HEK293T (cell line): ENCODE measurements around the gene ACAN.

ENCODE experiments used
- CTCF ChIA-PET: fragments of 350-600 bp; formaldehyde crosslinking; extraction: SDS; loops from one replicate; lab custom pipeline; 2021; ENCODE audit warnings: antibody characterized with exemption, inconsistent platforms; lab: Yijun Ruan, JAX
- POLR2A ChIA-PET: fragments of 350-600 bp; formaldehyde crosslinking; extraction: SDS; loops from one replicate; lab custom pipeline; 2020; ENCODE audit warnings: antibody characterized with exemption, inconsistent platforms; lab: Yijun Ruan, JAX
- DNase-seq: peaks from one replicate; pipeline ENCODE4 v3.0.0; 2012; ENCODE audit warnings: mixed read lengths; ENCODE audit errors: extremely low spot score
- ARNT ChIP-seq: fragments of 450-650 bp; IDR thresholded peaks from 2 replicates; pipeline ENCODE4 v1.6.1; 2017; ENCODE audit warnings: mild to moderate bottlenecking
- BHLHE40 ChIP-seq: fragments of 450-650 bp; IDR thresholded peaks from 2 replicates; pipeline ENCODE4 v1.6.1; 2016; ENCODE audit warnings: mild to moderate bottlenecking, moderate library complexity, borderline replicate concordance
- CTBP1 ChIP-seq: fragments of 450-650 bp; IDR thresholded peaks from 2 replicates; pipeline ENCODE4 v1.6.1; 2016; ENCODE audit warnings: borderline replicate concordance
- ELF4 ChIP-seq: fragments of 450-650 bp; IDR thresholded peaks from 2 replicates; pipeline ENCODE4 v1.6.1; 2017; ENCODE audit warnings: antibody characterized with exemption
- FOXA1 ChIP-seq: fragments of 450-650 bp; IDR thresholded peaks from 2 replicates; pipeline ENCODE4 v1.6.1; 2016; ENCODE audit warnings: mild to moderate bottlenecking
- FOXK2 ChIP-seq: fragments of 450-650 bp; IDR thresholded peaks from 2 replicates; pipeline ENCODE4 v1.6.1; 2016; ENCODE audit warnings: mild to moderate bottlenecking
- FOXM1 ChIP-seq: fragments of 450-650 bp; IDR thresholded peaks from 2 replicates; pipeline ENCODE4 v1.6.1; 2017; ENCODE audit warnings: mild to moderate bottlenecking, borderline replicate concordance
- HDGF ChIP-seq: fragments of 450-650 bp; IDR thresholded peaks from 2 replicates; pipeline ENCODE4 v1.6.1; 2017; ENCODE audit warnings: antibody characterized with exemption, borderline replicate concordance
- L3MBTL2 ChIP-seq: fragments of 450-650 bp; conservative IDR thresholded peaks from 2 replicates; pipeline ENCODE4 v1.6.1; 2016; ENCODE audit warnings: mild to moderate bottlenecking
- LEF1 ChIP-seq: fragments of 450-650 bp; IDR thresholded peaks from 2 replicates; pipeline ENCODE4 v1.6.1; 2017; ENCODE audit warnings: mild to moderate bottlenecking, borderline replicate concordance
- NFRKB ChIP-seq: fragments of 450-650 bp; IDR thresholded peaks from 2 replicates; pipeline ENCODE4 v1.6.1; 2016; ENCODE audit warnings: mild to moderate bottlenecking, moderate library complexity
- PKNOX1 ChIP-seq: fragments of 450-650 bp; IDR thresholded peaks from 2 replicates; pipeline ENCODE4 v1.6.1; 2016
- SP1 ChIP-seq: fragments of 450-650 bp; IDR thresholded peaks from 2 replicates; pipeline ENCODE4 v1.6.1; 2017
- SUZ12 ChIP-seq: fragments of 450-650 bp; IDR thresholded peaks from 2 replicates; pipeline ENCODE4 v1.6.1; 2016; ENCODE audit warnings: mild to moderate bottlenecking
- TARDBP ChIP-seq: fragments of 450-650 bp; IDR thresholded peaks from 2 replicates; pipeline ENCODE4 v1.6.1; 2016
- ZNF384 ChIP-seq: fragments of 450-650 bp; IDR thresholded peaks from 2 replicates; pipeline ENCODE4 v1.6.1; 2016

Gene ACAN

GRCh38 chr15:88769161-88769971 lies 33.9 kb upstream of the ACAN start:
- ChIA-PET POLR2A (no interaction called here), CTCF (no interaction called here)
- DNase-seq, result no peak
- TF ChIP-seq NFRKB (no peak), SP1 (no peak), SUZ12 (no peak), FOXM1 (no peak), FOXK2 (no peak), PKNOX1 (no peak), CTBP1 (no peak), BHLHE40 (no peak), HDGF (no peak), TARDBP (no peak), L3MBTL2 (no peak), FOXA1 (no peak), ELF4 (no peak), ZNF384 (no peak), LEF1 (no peak), ARNT (no peak)

GRCh38 chr15:88775776-88776175 lies 27.5 kb upstream of the ACAN start:
- ChIA-PET POLR2A (no interaction called here), CTCF (no interaction called here)
- no peak for TF ChIP-seq NFRKB
- TF ChIP-seq L3MBTL2, result no peak
- TF ChIP-seq BHLHE40, result no peak
- no peak for TF ChIP-seq HDGF
- TF ChIP-seq SP1, result no peak
- no peak for TF ChIP-seq ARNT
- no peak for TF ChIP-seq FOXM1
- TF ChIP-seq PKNOX1, result no peak
- TF ChIP-seq CTBP1, result no peak
- TF ChIP-seq TARDBP, result no peak
- no peak for TF ChIP-seq SUZ12
- TF ChIP-seq ZNF384, result no peak
- no peak for TF ChIP-seq FOXA1
- no peak for TF ChIP-seq ELF4
- TF ChIP-seq FOXK2, result no peak
- no peak for TF ChIP-seq LEF1
- no peak for DNase-seq

GRCh38 chr15:88776646-88777045 lies 26.6 kb upstream of the ACAN start:
- ChIA-PET POLR2A (no interaction called here), CTCF (no interaction called here)
- no peak for DNase-seq
- TF ChIP-seq SUZ12 (no peak), NFRKB (no peak), HDGF (no peak), BHLHE40 (no peak), FOXM1 (no peak), ZNF384 (no peak), FOXA1 (no peak), ELF4 (no peak), LEF1 (no peak), CTBP1 (no peak)

- DNase-seq, result no peak
- no peak for TF ChIP-seq HDGF
- no peak for TF ChIP-seq PKNOX1
- TF ChIP-seq SUZ12, result no peak
- TF ChIP-seq L3MBTL2, result no peak
- no peak for TF ChIP-seq LEF1
- no peak for TF ChIP-seq FOXA1
- no peak for TF ChIP-seq ARNT
- TF ChIP-seq ELF4, result no peak
- no peak for TF ChIP-seq ZNF384
- no peak for TF ChIP-seq NFRKB
- no peak for TF ChIP-seq CTBP1
- no peak for TF ChIP-seq BHLHE40
- TF ChIP-seq TARDBP, result no peak
- CTCF ChIA-PET, result no interaction called here
- POLR2A ChIA-PET, result no interaction called here
Observed at GRCh38 chr15:88779944-88780343, 23.3 kb upstream of the ACAN start.

GRCh38 chr15:88782465-88782864 lies 20.8 kb upstream of the ACAN start:
- ChIA-PET POLR2A (no interaction called here), CTCF (interaction anchor here (1.3 kb wide), 1 partner anchor 8 kb away, joined by 3 read pairs; no protein-coding TSS in a partner anchor)
- no peak for TF ChIP-seq TARDBP
- TF ChIP-seq LEF1, result no peak
- TF ChIP-seq PKNOX1, result no peak
- TF ChIP-seq FOXK2, result no peak
- no peak for TF ChIP-seq BHLHE40
- no peak for TF ChIP-seq SP1
- no peak for TF ChIP-seq ELF4
- TF ChIP-seq CTBP1, result no peak
- no peak for TF ChIP-seq L3MBTL2
- TF ChIP-seq NFRKB, result no peak
- TF ChIP-seq SUZ12, result no peak
- TF ChIP-seq FOXM1, result no peak
- TF ChIP-seq ARNT, result no peak
- no peak for TF ChIP-seq FOXA1
- no peak for TF ChIP-seq HDGF
- no peak for TF ChIP-seq ZNF384
- DNase-seq, result no peak
